ENCODE results near the gene HNRNPAB.

HNRNPAB gene

GRCh38 chr5:178240341-178240741 is 36.0 kb downstream of the HNRNPAB start:
- no peak for DNase-seq (ENCODE audit: low spot score)
- H3K27ac ChIP-seq, result no peak overlapping the region; the same call in 1 of the 2 replicates
- ChIA-PET POLR2A (ENCODE audit: low non-redundant PET) (no interaction called here), CTCF (interaction anchor here (0.6 to 0.8 kb wide), 3 partner anchors 64 to 686 kb away, joined by 3 to 4 read pairs (median 3); no protein-coding TSS in a partner anchor)
- TF ChIP-seq CTCF (conservative IDR thresholded peaks at IDR 0.05; ENCODE audit: low read depth), result no peak

- ChIA-PET CTCF (interaction anchor here (0.5 to 0.8 kb wide), 4 partner anchors 32 to 685 kb away, joined by 3 to 4 read pairs (median 3); no protein-coding TSS in a partner anchor), POLR2A (ENCODE audit: low non-redundant PET) (no interaction called here)
- H3K27ac ChIP-seq, result no peak overlapping the region; the same call in 1 of the 2 replicates
- DNase-seq (ENCODE audit: low spot score), result no peak
- no peak for TF ChIP-seq CTCF (conservative IDR thresholded peaks at IDR 0.05; ENCODE audit: low read depth)
These were observed 36.4 kb downstream of the HNRNPAB start for GRCh38 chr5:178240766-178241165.

GRCh38 chr5:178241231-178241663 is 36.9 kb downstream of the HNRNPAB start:
- no peak overlapping the region for H3K27ac ChIP-seq
- no peak for DNase-seq (ENCODE audit: low spot score)
- POLR2A ChIA-PET (ENCODE audit: low non-redundant PET), result no interaction called here
- CTCF ChIA-PET, result interaction anchor here (0.5 to 0.8 kb wide), 5 partner anchors 33 to 685 kb away, joined by 3 to 4 read pairs (median 3); no protein-coding TSS in a partner anchor
- no peak for TF ChIP-seq CTCF (conservative IDR thresholded peaks at IDR 0.05; ENCODE audit: low read depth)

GRCh38 chr5:178241688-178242231 is 37.4 kb downstream of the HNRNPAB start:
- POLR2A ChIA-PET (ENCODE audit: low non-redundant PET), result no interaction called here
- CTCF ChIA-PET, result interaction anchor here (0.7 kb wide), 1 partner anchor 52 kb away, joined by 3 read pairs; no protein-coding TSS in a partner anchor

GRCh38 chr5:178242416-178242815 is 38.1 kb downstream of the HNRNPAB start:
- ChIA-PET POLR2A (ENCODE audit: low non-redundant PET) (no interaction called here), CTCF (no interaction called here)
- no peak for DNase-seq (ENCODE audit: low spot score)
- H3K27ac ChIP-seq, result no peak overlapping the region
- no peak for TF ChIP-seq CTCF (conservative IDR thresholded peaks at IDR 0.05; ENCODE audit: low read depth)

More at GRCh38 chr5:178241688-178242231, 37.4 kb downstream of the HNRNPAB start:
- no peak overlapping the region for H3K27ac ChIP-seq
- TF ChIP-seq CTCF (conservative IDR thresholded peaks at IDR 0.05; ENCODE audit: low read depth), result no peak
- DNase-seq (ENCODE audit: low spot score), result no peak

GRCh38 chr5:178244576-178244975 is 40.2 kb downstream of the HNRNPAB start:
- DNase-seq (ENCODE audit: low spot score), result no peak
- TF ChIP-seq CTCF (conservative IDR thresholded peaks at IDR 0.05; ENCODE audit: low read depth), result no peak
- CTCF ChIA-PET, result interaction anchor here (1.6 kb wide), 1 partner anchor 10 kb away, joined by 6 read pairs; no protein-coding TSS in a partner anchor
- POLR2A ChIA-PET (ENCODE audit: low non-redundant PET), result no interaction called here
- no peak overlapping the region for H3K27ac ChIP-seq

All from RWPE1 (cell line).